ENCODE results near the gene NKX1-2. TPM values are rescaled to one million over a fixed set of nuclear protein-coding genes. Genes with fewer than 3 reads are reported as not detected.

Gene NKX1-2
- total and polyA plus RNA-seq, 2 of the 4 experiments (the other 2 are of a cell fraction) = not detected

- in situ Hi-C loops (cut with MboI; ENCODE audit: low sequenced_read_pairs) (no loop called here), intact Hi-C loops (cut with micrococcal nuclease) (no loop called here), dilution Hi-C loops (cut with HindIII; ENCODE audit: low sequenced_read_pairs, unreplicated experiment) (no loop called here)
- Histone ChIP-seq H3K4ac (ENCODE audit: low read depth, low read length) (no peak overlapping the region), H2BK120ac (ENCODE audit: low read depth, low read length) (no peak overlapping the region), H3K4me1 (ENCODE audit: control insufficient read depth, insufficient read depth, low read length) (peaks cover 4% of the 10 kb centered on the region), H4K20me1 (ENCODE audit: insufficient read depth, low read length) (no peaks in the 10 kb centered on the region), H3K18ac (ENCODE audit: low read depth, low read length) (no peak overlapping the region), H4K91ac (ENCODE audit: insufficient read depth, low read depth, low read length) (no peak overlapping the region), H3K14ac (replicated peaks; ENCODE audit: low read depth, low read length) (no peak overlapping the region), H3K27ac (ENCODE audit: insufficient read depth, low read length) (no peak overlapping the region), H2AK9ac (replicated peaks; ENCODE audit: low read depth, low read length, poor library complexity) (no peak overlapping the region), H3K4me3 (ENCODE audit: insufficient read depth, low read depth, low read length) (no peak overlapping the region), H2AFZ (replicated peaks; ENCODE audit: low read length, poor library complexity) (no peak overlapping the region), H2BK15ac (ENCODE audit: low read depth, low read length) (no peak overlapping the region), H3K9me1 (ENCODE audit: insufficient read depth, low read length) (0 out of 2 replicates have a peak, but pooled peaks cover 2% of the 10 kb centered on the region), H3K56ac (ENCODE audit: extremely low read depth, insufficient read depth, low read length) (no peak overlapping the region), H3K23ac (ENCODE audit: low read depth, low read length) (no peak overlapping the region), H2BK20ac (ENCODE audit: low read depth, low read length) (no peak overlapping the region), H3K36me3 (ENCODE audit: control insufficient read depth, insufficient read depth, low read length) (no peaks in the 10 kb centered on the region), H3K9me3 (ENCODE audit: control insufficient read depth, insufficient read depth, low read length) (no peaks in the 10 kb centered on the region), H3K27me3 (ENCODE audit: control insufficient read depth, insufficient read depth, low read length) (peaks cover 23% of the 10 kb centered on the region), H2AK5ac (ENCODE audit: low read depth, low read length) (no peak overlapping the region), H2BK5ac (ENCODE audit: low read depth, low read length, poor library complexity, severe bottlenecking) (no peak overlapping the region), H3K79me1 (ENCODE audit: low read depth in 1 of 2, low read length in 2 of 2) (peaks cover 5% of the 10 kb centered on the region in 2 experiments; a peak in 3 of 4 replicates), H4K5ac (ENCODE audit: low read depth, low read length) (no peak overlapping the region), H3K4me2 (ENCODE audit: low read depth, low read length) (no peak overlapping the region), H3K9ac (ENCODE audit: low read depth, low read length) (no peak overlapping the region), H4K8ac (ENCODE audit: low read depth in 2 of 2, low read length in 2 of 2) (no peak overlapping the region)
- CTCF ChIA-PET = no interaction called here
- POLR2A ChIA-PET (ENCODE audit: unreplicated experiment) = no interaction called here
- TF ChIP-seq CEBPB (IDR thresholded peaks at IDR 0.05; ENCODE audit: low read depth, low read length) (no peak), MAFK (IDR thresholded peaks at IDR 0.05; ENCODE audit: low read depth, low read length) (no peak), POLR2A (IDR thresholded peaks at IDR 0.05; ENCODE audit: low read depth, low read length) (no peak), CHD1 (IDR thresholded peaks at IDR 0.05; ENCODE audit: low read depth, low read length) (no peak), NFE2L2 (IDR thresholded peaks at IDR 0.05; ENCODE audit: low read depth, low read length) (no peak), RFX5 (IDR thresholded peaks at IDR 0.05; ENCODE audit: low read depth, low read length) (no peak), RAD21 (IDR thresholded peaks at IDR 0.05; ENCODE audit: low read length) (no peak), RCOR1 (IDR thresholded peaks at IDR 0.05; ENCODE audit: insufficient replicate concordance, low read length) (no peak), FOS (IDR thresholded peaks at IDR 0.05; ENCODE audit: low read depth, low read length) (no peak), MXI1 (IDR thresholded peaks at IDR 0.05; ENCODE audit: borderline replicate concordance, low read depth, low read length) (no peak), ELK1 (IDR thresholded peaks at IDR 0.05; ENCODE audit: borderline replicate concordance, low read depth, low read length) (no peak), BHLHE40 (IDR thresholded peaks at IDR 0.05; ENCODE audit: low read depth, low read length) (no peak), MAZ (IDR thresholded peaks at IDR 0.05; ENCODE audit: borderline replicate concordance, low read depth, low read length) (no peak), SMC3 (IDR thresholded peaks at IDR 0.05; ENCODE audit: low read depth, low read length) (no peak)
- TF ChIP-seq, protein P1, sequence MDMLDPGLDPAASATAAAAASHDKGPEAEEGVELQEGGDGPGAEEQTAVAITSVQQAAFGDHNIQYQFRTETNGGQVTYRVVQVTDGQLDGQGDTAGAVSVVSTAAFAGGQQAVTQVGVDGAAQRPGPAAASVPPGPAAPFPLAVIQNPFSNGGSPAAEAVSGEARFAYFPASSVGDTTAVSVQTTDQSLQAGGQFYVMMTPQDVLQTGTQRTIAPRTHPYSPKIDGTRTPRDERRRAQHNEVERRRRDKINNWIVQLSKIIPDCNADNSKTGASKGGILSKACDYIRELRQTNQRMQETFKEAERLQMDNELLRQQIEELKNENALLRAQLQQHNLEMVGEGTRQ (IDR thresholded peaks at IDR 0.05; ENCODE audit: low read depth, low read length) = no peak
- TF ChIP-seq, protein P2, sequence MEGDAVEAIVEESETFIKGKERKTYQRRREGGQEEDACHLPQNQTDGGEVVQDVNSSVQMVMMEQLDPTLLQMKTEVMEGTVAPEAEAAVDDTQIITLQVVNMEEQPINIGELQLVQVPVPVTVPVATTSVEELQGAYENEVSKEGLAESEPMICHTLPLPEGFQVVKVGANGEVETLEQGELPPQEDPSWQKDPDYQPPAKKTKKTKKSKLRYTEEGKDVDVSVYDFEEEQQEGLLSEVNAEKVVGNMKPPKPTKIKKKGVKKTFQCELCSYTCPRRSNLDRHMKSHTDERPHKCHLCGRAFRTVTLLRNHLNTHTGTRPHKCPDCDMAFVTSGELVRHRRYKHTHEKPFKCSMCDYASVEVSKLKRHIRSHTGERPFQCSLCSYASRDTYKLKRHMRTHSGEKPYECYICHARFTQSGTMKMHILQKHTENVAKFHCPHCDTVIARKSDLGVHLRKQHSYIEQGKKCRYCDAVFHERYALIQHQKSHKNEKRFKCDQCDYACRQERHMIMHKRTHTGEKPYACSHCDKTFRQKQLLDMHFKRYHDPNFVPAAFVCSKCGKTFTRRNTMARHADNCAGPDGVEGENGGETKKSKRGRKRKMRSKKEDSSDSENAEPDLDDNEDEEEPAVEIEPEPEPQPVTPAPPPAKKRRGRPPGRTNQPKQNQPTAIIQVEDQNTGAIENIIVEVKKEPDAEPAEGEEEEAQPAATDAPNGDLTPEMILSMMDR (conservative IDR thresholded peaks at IDR 0.05; ENCODE audit: low read depth, low read length) = no peak
- ATAC-seq (ENCODE audit: low read depth) = no peak
- no peak for DNase-seq
- WGBS, 2 experiments (ENCODE audit: extremely low coverage in 2 of 2, insufficient read length in 1 of 2) = 14% methylated on average over 1 of the region's 1 CpG; no CpG with 5 or more reads in 1 of the 2 experiments
- no TSS peak for BruUV-seq (replicated peaks)
Observed at GRCh38 chr10:124459395-124459794, 9.6 kb upstream of the NKX1-2 start.
